ENCODE results near the gene SDSL. TPM values are rescaled to one million over a fixed set of nuclear protein-coding genes. Genes with fewer than 3 reads are reported as not detected.
A peak's percentile ranks its signal among the peaks of the same experiment; 100 is the strongest.

Gene SDSL
- total RNA-seq, 1 experiment from 2014 or later, result 0.46 TPM

DNA sequence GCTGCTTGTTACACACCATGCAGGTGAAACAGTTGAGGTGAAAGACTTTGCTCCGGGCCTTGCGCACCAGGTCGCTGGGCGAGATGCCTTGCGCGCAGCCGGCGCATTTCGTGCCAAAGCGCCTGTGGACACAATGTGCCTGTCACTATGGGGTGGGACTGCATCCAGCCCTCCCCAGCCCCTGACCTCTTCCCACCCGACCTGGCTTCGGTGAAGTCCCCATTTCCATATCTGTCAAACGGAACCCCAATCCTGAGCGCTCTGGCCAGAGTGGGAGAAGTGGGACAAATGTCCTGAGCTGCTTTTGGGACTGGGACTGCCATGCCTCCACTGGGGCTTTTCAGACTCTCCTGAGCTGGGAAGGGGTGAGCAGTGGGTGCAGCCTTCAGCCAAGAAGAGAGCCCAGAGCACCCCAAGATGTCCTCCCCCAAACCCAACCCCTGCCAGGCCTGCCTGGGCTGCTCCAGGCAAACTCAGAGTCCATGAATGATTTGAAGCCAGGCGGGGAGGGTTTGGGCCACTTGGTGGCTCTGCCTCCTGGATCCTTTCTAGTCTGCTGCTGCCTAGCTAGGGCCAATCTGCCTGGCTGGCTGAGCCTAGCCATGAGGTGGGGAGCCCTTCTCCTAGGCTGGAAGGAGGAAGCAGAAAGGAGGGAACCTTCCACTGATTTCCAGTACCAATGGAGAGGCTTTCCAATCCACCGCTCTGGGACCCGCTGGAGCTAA, 47.2 kb downstream of the SDSL start:
- peaks cover 97% of the 10 kb centered on the region for H3K27me3 ChIP-seq (ENCODE audit: insufficient read depth, low read length)
- H3K36me3 Mint-ChIP-seq (ENCODE audit: insufficient read depth in 1 of 3, low read depth in 3 of 3), result peaks cover 0 to 25% (median 0%) of the 10 kb centered on the region in 3 experiments; a peak in 4 of 7 replicates
- no peak for DNase-seq

More for the DNA sequence above, 47.2 kb downstream of the SDSL start:
- Histone ChIP-seq H3T11ph (ENCODE audit: low read length) (no peak overlapping the region), H2AK5ac (ENCODE audit: insufficient read length, low read length) (no peak overlapping the region), H3K4me1 (ENCODE audit: insufficient read depth, low read length) (no peaks in the 10 kb centered on the region; the same call in 1 of the 2 replicates), H2BK12ac (ENCODE audit: insufficient read length, low read depth, low read length) (no peak overlapping the region), H4K8ac (replicated peaks; ENCODE audit: insufficient read length, low read depth, low read length) (no peak overlapping the region), H2BK5ac (ENCODE audit: insufficient read length, low read length) (no peak overlapping the region), H2BK120ac (ENCODE audit: low read depth, low read length, poor library complexity, severe bottlenecking) (no peak overlapping the region), H2AFZ (ENCODE audit: low read length) (no peak overlapping the region), H3K56ac (ENCODE audit: insufficient read length, low read depth, low read length) (no peak overlapping the region), H3K23me2 (ENCODE audit: insufficient read length, low read depth, low read length, poor library complexity, severe bottlenecking) (peaks cover 23% of the 10 kb centered on the region), H3K9me3 (ENCODE audit: control insufficient read depth, low read depth, low read length) (no peaks in the 10 kb centered on the region), H3K79me2 (ENCODE audit: insufficient read depth, low read length) (no peaks in the 10 kb centered on the region), H3K79me1 (ENCODE audit: insufficient read depth, low read depth, low read length, poor library complexity, severe bottlenecking) (no peaks in the 10 kb centered on the region), H3K4me2 (ENCODE audit: insufficient read depth, insufficient read length, low read length) (no peak overlapping the region), H3K18ac (ENCODE audit: insufficient read length, low read depth, low read length) (no peak overlapping the region), H2BK20ac (ENCODE audit: low read depth, low read length, poor library complexity, severe bottlenecking) (no peak overlapping the region), H3K14ac (ENCODE audit: insufficient read depth, low read length) (no peak overlapping the region), H3K23ac (ENCODE audit: insufficient read length, low read depth, low read length) (no peak overlapping the region), H2BK15ac (ENCODE audit: low read depth, low read length) (no peak overlapping the region), H3K27ac (ENCODE audit: insufficient read length, low read depth, low read length) (no peak overlapping the region), H4K5ac (ENCODE audit: insufficient read length, low read depth, low read length) (no peak overlapping the region), H3K4ac (ENCODE audit: low read depth, low read length) (no peak overlapping the region), H4K91ac (ENCODE audit: insufficient read length, low read depth, low read length) (no peak overlapping the region), H3K9ac (ENCODE audit: extremely low read depth, insufficient read length, low read length) (no peak overlapping the region), H4K20me1 (ENCODE audit: control insufficient read depth, insufficient read depth, insufficient read length) (no peaks in the 10 kb centered on the region)
- H3K27ac Mint-ChIP-seq, result no peak overlapping the region
- H3K27me3 Mint-ChIP-seq (ENCODE audit: low read depth), result peaks cover 99% of the 10 kb centered on the region
- H3K4me3 Mint-ChIP-seq, result peak overlapping the region in 1 of 2 experiments; percentile 74; a peak in 1 of 5 replicates
- WGBS (ENCODE audit: extremely low coverage, insufficient read length, low lambda C conversion rate), result no CpG with 5 or more reads among the region's 17 CpGs
- peaks cover 0 to 5% of the 10 kb centered on the region in 2 experiments; a peak in 2 of 5 replicates for H3K9me3 Mint-ChIP-seq
- peaks cover 57 to 72% of the 10 kb centered on the region in 2 experiments for H3K4me1 Mint-ChIP-seq
- TF ChIP-seq, protein P1, sequence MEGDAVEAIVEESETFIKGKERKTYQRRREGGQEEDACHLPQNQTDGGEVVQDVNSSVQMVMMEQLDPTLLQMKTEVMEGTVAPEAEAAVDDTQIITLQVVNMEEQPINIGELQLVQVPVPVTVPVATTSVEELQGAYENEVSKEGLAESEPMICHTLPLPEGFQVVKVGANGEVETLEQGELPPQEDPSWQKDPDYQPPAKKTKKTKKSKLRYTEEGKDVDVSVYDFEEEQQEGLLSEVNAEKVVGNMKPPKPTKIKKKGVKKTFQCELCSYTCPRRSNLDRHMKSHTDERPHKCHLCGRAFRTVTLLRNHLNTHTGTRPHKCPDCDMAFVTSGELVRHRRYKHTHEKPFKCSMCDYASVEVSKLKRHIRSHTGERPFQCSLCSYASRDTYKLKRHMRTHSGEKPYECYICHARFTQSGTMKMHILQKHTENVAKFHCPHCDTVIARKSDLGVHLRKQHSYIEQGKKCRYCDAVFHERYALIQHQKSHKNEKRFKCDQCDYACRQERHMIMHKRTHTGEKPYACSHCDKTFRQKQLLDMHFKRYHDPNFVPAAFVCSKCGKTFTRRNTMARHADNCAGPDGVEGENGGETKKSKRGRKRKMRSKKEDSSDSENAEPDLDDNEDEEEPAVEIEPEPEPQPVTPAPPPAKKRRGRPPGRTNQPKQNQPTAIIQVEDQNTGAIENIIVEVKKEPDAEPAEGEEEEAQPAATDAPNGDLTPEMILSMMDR (conservative IDR thresholded peaks at IDR 0.05), result no peak
